Neural progenitor cell (in vitro differentiated cells): ENCODE data around the gene INSIG1.

Experiments used
- CTCF ChIP-seq: fragments of 200-600 bp; sonication (generic); IDR thresholded peaks from 2 replicates; pipeline ENCODE4 v1.5.1; 2017; ENCODE audit warnings: antibody characterized with exemption, mild to moderate bottlenecking
- EZH2 ChIP-seq: fragments of 200-600 bp; sonication (generic); IDR thresholded peaks from 2 replicates; pipeline ENCODE4 v1.6.1; 2017; ENCODE audit warnings: antibody characterized with exemption, mild to moderate bottlenecking, moderate library complexity
- EZH2phosphoT487 ChIP-seq: fragments of 200-600 bp; sonication (generic); IDR thresholded peaks from 2 replicates; pipeline ENCODE4 v1.6.1; 2017; ENCODE audit warnings: antibody characterized with exemption

GRCh38 chr7:155338632-155339320, 41.1 kb downstream of the INSIG1 start:
- TF ChIP-seq CTCF (no peak), EZH2 (no peak), EZH2phosphoT487 (no peak)
